ENCODE measurements around the gene CDC42BPB. TPM values are rescaled to one million over a fixed set of nuclear protein-coding genes. Genes with fewer than 3 reads are reported as not detected.

The CDC42BPB gene
- total RNA-seq, 1 experiment from 2014 or later, result 103 TPM

GRCh38 chr14:102902523-102903247, 154.7 kb downstream of the CDC42BPB start:
- peak overlapping the region in 2 of 3 experiments; percentile 53 to 90; a peak in 3 of 7 replicates for H3K27ac Mint-ChIP-seq

More at GRCh38 chr14:102902523-102903247, 154.7 kb downstream of the CDC42BPB start:
- H4K91ac ChIP-seq (ENCODE audit: insufficient read length, low read depth, low read length), result no peak overlapping the region
- H3K18ac ChIP-seq (ENCODE audit: insufficient read length, low read depth, low read length), result no peak overlapping the region
- no peak overlapping the region for H2AFZ ChIP-seq (ENCODE audit: low read length)
- H3K36me3 Mint-ChIP-seq (ENCODE audit: insufficient read depth in 1 of 3, low read depth in 3 of 3), result peaks cover 22 to 35% (median 29%) of the 10 kb centered on the region in 3 experiments
- H2BK15ac ChIP-seq (ENCODE audit: low read depth, low read length), result no peak overlapping the region
- H3K56ac ChIP-seq (ENCODE audit: insufficient read length, low read depth, low read length), result no peak overlapping the region
- H3K14ac ChIP-seq (ENCODE audit: insufficient read depth, low read length), result no peak overlapping the region; the same call in 1 of the 2 replicates
- H2BK20ac ChIP-seq (ENCODE audit: low read depth, low read length, poor library complexity, severe bottlenecking), result no peak overlapping the region
- H2BK12ac ChIP-seq (ENCODE audit: insufficient read length, low read depth, low read length), result no peak overlapping the region
- H3K27me3 ChIP-seq (ENCODE audit: insufficient read depth, low read length), result no peaks in the 10 kb centered on the region
- no peak for TF ChIP-seq CTCF (conservative IDR thresholded peaks at IDR 0.05)
- H3K4me2 ChIP-seq (ENCODE audit: insufficient read depth, insufficient read length, low read length), result no peak overlapping the region
- WGBS (ENCODE audit: extremely low coverage, insufficient read length, low lambda C conversion rate), result no CpG with 5 or more reads among the region's 12 CpGs
- no peak overlapping the region for H2AK5ac ChIP-seq (ENCODE audit: insufficient read length, low read length)
- H2BK5ac ChIP-seq (ENCODE audit: insufficient read length, low read length), result no peak overlapping the region
- H4K5ac ChIP-seq (ENCODE audit: insufficient read length, low read depth, low read length), result no peak overlapping the region
- H3K27me3 Mint-ChIP-seq (ENCODE audit: low read depth), result no peaks in the 10 kb centered on the region; the same call in 1 of the 2 replicates
- H4K20me1 ChIP-seq (ENCODE audit: control insufficient read depth, insufficient read depth, insufficient read length), result no peaks in the 10 kb centered on the region
- H3K4me1 Mint-ChIP-seq, result peaks cover 2 to 4% of the 10 kb centered on the region in 2 experiments; a peak in 3 of 4 replicates
- H2BK120ac ChIP-seq (ENCODE audit: low read depth, low read length, poor library complexity, severe bottlenecking), result no peak overlapping the region
- H3K9me3 Mint-ChIP-seq, result peaks cover 12 to 15% of the 10 kb centered on the region in 2 experiments
- H3K4ac ChIP-seq (ENCODE audit: low read depth, low read length), result no peak overlapping the region
- no peaks in the 10 kb centered on the region for H3K9me3 ChIP-seq (ENCODE audit: control insufficient read depth, low read depth, low read length)
- H4K8ac ChIP-seq (replicated peaks; ENCODE audit: insufficient read length, low read depth, low read length), result no peak overlapping the region
- H3K79me1 ChIP-seq (ENCODE audit: insufficient read depth, low read depth, low read length, poor library complexity, severe bottlenecking), result no peaks in the 10 kb centered on the region
- H3K23ac ChIP-seq (ENCODE audit: insufficient read length, low read depth, low read length), result no peak overlapping the region
- no peak overlapping the region for H3T11ph ChIP-seq (ENCODE audit: low read length)
- no peaks in the 10 kb centered on the region for H3K4me1 ChIP-seq (ENCODE audit: insufficient read depth, low read length)
- H3K9ac ChIP-seq (ENCODE audit: extremely low read depth, insufficient read length, low read length), result no peak overlapping the region
- DNase-seq, result no peak
- no peaks in the 10 kb centered on the region for H3K23me2 ChIP-seq (ENCODE audit: insufficient read length, low read depth, low read length, poor library complexity, severe bottlenecking)
- no peaks in the 10 kb centered on the region for H3K79me2 ChIP-seq (ENCODE audit: insufficient read depth, low read length)
- H3K4me3 Mint-ChIP-seq, result no peak overlapping the region
- H3K27ac ChIP-seq (ENCODE audit: insufficient read length, low read depth, low read length), result no peak overlapping the region

All from H9 (cell line).